Measurements from ENCODE around the gene MRPS10.
"Not testable (repeated sequence)": the region's sequence is repeated elsewhere in the genome, so short reads cannot be mapped to it uniquely, and the experiment has no call there.

Gene MRPS10

DNA sequence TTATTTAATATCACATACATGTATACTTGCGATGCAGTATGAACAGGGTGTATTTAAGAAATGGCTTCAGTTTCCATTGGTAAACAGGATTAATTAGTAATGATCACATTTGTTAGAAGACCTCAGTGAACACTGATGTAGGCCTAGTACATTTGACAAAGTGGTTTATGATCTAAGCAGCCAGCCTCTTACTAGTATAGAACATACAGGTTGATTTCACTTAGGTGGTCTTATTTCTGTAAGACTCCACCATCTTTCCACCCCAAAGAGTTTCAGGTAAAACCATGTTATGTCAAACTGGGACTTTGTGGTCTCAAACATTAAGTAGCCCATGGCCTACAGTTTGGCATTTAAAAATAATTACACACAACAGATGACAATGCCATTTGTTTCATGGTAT, 20.2 kb upstream of the MRPS10 start:
- no peak for DNase-seq (ENCODE audit: low read depth)

DNA sequence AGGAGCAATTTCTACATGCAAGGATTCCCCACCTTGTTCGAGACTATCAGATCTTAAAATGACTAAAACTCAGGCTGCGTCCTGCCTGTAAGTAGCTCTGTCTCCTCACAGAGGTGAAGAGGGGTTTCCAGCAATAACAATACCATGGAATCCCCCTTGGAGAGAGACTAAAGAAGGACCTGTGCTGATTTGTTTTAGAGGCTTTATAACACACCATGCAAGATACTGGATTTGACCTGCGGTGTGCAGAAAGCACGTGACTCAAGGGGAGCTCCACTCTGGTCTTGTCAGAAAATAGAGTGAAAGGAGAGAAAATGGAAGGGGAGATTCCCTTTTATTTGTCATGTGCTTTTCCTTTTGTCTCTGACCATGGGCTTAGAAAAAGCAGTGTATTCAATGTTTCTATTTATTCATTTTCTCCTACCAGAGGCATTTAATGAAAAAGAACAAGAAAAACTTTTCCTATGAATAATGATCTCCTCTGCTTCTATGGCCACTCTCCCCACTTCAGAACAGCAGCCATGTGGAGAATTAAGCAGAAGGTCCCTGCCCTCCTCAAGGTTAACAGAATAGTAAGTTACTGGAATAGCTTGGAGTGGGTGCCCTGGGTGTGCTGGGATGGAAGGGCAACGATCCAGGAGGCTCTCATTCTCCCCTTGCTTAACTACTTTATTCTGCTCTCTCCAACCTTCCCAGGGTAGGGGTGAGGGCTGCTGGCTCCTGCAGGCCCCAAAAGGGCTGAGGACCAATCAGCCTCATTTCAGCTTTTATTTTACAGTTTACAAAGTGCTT, 19.2 kb upstream of the MRPS10 start:
- no peak for DNase-seq (ENCODE audit: low read depth)

DNA sequence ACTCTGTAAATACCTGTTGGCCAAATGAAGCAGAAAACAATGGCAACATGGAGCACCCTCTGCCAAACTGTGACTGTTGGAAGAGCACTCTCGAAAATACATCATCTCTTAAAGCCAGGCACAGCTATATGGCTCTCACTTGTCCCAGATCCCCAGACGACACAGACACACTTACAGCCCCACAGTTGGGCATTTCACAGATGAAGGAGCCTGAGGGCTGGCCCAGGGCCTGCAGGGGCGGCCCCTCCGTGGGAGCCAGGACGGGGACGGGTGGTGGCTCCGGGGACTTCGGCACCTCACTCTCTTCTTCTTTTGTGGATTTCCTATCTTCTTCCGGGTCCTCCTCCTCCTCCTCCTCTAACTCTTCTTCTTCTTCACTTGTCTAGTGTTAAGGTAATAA, 18.4 kb upstream of the MRPS10 start:
- DNase-seq (ENCODE audit: low read depth): no peak

DNA sequence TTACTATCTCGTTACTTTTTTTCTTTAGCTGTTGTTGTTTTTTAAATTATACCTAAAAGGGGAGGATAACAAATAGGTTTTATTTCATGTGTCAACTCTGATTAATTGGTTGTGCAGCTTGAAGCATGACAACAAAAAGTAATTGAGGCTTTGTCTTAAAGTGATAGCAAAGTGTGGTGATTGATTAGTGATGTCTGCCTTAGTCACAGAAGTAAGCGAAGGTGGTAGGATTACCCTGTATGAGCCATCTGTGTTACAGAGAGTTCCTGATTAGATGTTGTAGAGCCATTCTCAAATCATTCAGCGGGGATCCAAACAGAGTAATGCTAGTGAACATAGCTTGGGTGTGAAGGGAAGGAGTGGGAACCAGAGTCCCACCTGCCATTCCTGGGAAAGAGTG, 14.4 kb upstream of the MRPS10 start:
- no peak for DNase-seq (ENCODE audit: low read depth)

DNA sequence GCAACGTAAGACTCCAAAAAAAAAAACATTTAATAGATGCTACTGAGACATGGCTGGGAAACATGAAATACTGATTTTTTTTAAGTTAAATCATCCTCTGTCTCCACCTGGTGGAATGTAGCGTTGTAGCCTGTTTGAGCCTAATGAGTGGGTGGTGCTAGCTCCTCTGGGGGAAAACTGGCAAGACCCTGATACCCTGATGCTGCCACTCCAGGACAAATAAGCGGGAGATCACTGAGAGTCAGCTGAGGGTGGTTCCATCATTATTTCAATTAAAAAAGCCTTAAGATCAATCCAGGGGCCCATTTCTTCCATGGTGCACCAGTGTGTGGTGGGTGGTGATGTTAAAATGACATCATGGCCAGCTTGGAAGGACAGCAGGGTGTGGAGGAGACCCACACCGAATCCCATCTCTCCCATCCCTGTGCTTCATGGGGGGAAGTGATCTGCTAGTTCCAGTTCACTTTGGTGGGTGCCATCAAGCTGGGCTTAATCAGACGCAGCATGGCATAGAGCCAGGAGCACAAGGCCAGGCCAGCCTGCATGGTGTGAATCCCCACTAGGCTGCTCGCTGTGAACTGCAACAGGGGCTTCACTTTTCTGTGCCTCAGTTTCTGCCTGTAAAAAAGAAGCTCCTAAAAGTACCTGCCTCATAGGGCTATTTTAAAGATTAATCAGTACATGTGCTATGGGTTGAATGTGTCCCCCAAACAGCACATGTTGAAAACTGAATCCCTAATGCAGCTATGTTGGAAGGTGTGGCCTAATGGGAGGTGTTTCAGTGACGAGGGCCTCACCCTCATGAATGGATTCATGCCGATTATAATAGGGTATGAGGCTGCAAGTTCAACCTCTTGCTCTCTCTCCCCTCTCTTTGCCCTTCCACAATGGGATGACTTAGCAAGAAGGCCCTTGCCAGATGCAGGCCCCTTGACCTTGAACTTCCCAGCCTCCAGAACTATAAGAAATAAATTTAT, 13.0 kb upstream of the MRPS10 start:
- no peak for DNase-seq (ENCODE audit: low read depth)

GRCh38 chr6:42229506-42230119, 12.0 kb upstream of the MRPS10 start:
- no peak for DNase-seq (ENCODE audit: low read depth)

GRCh38 chr6:42228305-42228704, 10.6 kb upstream of the MRPS10 start:
- no peak for DNase-seq (ENCODE audit: low read depth)

GRCh38 chr6:42227173-42227850, 9.7 kb upstream of the MRPS10 start:
- no peak for DNase-seq (ENCODE audit: low read depth)

DNA sequence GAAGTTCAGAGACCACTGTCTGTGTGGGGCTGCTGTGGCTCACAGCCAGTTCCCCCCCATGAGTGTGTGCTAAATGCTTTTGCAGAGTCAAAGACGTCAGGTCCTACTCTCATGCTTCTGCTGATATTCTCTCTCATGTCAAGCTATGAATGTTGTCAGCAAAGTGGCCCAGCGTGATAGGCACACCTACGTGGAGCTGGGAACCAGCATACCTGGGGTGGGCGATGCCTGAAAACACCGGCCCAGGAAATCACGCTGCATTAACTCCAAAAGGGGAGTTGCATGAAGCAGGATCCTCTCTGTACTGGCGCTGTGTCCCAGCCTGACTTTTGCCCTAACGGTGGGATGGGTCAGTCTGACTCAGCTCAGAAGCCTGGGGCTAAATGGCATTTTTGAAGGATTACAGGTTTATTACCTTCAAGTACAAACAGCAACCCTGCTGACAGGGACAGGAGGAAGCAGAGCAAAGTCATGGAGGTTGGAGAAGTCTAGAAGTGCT, 9.0 kb upstream of the MRPS10 start:
- no peak for DNase-seq (ENCODE audit: low read depth)

DNA sequence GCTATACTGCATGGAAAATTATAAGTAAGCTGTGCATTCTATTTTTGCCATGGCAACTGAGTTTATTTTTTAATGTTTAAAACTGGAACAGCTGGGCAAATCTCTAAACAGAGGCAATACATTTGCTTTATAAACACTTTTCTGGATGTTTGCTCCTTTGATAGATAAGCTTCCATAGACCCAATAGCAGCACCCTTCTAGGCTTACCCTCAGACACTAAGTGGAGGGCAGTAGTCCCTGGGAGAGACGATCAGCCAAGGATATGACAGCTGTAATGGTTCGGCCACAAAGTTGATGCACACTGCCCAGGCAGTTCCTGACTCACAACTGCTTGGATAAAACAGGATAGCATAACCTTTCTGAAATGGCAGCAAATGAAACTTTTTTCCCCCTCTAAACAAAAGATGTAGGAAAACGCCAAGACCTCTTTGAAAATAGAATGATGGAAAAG, 8.5 kb upstream of the MRPS10 start:
- DNase-seq (ENCODE audit: low read depth): no peak

DNA sequence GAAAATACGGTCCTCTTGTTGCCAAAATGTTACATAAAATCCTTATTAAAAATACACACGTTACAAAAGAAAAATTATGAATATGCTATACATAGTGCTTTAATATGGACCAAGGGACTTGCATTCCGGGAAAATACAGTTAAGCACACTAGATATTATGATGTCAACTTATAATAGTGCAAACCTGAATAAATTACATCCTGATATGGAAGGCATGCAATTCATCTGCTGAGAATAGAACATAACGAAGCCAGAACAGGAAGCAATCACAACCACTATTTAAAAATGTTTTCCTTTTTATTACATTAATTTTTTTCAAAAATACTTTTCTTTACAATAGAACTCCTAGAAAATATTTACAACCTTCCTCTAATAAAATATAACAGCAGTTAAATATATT, 7.8 kb upstream of the MRPS10 start:
- no peak for DNase-seq (ENCODE audit: low read depth)

DNA sequence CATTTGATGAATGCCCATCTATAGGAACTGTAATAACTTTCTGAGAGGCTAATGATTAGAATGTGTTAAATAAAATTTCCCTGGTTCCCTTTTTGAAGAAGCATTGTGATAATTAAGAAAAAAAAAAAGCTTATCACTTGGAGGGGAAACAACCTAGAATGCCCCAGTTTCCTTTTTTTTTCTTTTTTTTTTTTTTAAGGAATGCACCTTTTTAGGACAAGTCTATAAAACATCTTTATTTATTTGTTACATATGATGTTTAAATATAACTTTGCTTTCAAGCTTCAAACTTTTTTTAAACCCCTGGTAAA, 7.3 kb upstream of the MRPS10 start:
- no peak for DNase-seq (ENCODE audit: low read depth)

DNA sequence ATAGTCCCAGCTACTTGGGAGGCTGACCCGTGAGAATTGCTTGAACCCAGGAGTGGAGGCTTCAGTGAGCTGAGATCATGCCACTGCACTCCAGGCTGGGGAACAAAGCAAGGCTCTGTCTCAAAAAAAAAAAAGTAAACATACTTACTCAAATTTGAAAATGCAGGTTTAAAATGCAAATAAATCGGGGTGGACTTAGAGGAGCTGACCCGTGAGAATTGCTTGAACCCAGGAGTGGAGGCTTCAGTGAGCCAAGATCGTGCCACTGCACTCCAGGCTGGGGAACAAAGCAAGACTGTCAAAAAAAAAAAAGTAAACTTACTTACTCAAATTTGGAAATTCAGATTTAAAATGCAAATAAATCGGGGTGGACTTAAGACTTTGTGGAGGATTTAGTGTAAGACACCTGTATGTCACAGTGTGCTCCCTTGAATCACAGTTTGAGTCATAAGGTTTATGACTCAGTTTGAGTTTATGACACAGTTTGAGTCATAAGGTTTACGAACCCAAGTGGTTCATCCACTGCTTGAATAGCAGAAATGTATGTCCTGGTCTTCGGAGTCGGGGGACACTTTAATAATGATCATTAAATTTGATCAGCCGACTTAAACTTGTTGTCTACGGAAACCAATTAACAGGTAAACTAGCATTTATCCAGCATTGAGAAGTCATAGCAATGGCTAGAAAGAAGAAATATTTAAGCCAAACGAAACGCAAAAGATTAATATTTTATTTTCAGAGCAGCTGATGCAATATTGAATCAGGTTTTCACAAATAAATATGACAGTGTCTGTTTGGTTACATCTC, 6.8 kb upstream of the MRPS10 start:
- DNase-seq (ENCODE audit: low read depth): no peak

- no peak for DNase-seq (ENCODE audit: low read depth)
Measured at GRCh38 chr6:42222448-42222847, 4.8 kb upstream of the MRPS10 start.

DNA sequence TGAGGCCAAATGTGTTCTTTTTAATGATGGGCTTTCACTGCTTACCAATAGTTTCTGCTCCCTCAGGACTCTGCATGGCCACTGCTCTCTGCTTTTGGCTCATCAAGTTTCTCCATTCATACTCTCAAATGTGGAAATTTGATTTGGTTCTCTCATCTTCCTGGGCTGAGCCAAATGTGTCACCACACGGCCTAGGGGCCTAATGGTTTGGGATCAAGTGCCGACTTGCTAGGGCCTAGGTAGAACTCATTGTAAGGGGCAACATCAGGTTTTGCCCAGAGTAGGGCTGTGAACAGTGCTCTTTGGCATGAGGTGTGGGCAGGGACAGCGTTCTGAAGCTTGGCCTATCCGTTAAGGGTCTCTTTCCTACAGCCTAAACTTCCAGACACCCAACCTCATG, 3.9 kb upstream of the MRPS10 start:
- no peak for DNase-seq (ENCODE audit: low read depth)

DNA sequence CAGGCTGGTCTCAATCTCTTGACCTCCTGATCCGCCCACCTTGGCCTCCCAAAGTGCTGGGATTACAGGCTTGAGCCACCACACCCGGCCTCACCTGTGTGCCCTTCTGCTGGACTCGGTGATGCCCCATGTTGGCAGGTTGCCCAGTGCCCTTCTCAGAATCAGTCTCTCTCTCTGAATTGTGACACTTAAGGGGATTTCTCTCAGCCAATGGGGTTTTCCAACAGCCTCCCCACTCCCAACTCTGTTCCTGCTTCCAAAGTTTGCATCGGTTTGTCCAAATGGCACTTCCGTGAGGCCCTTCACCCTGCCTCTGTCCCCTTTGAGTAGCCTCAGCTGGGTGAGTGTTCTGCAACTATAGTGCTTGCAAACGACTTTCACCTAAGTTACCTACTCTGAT, 3.1 kb upstream of the MRPS10 start:
- no peak for DNase-seq (ENCODE audit: low read depth)

- DNase-seq (ENCODE audit: low read depth): no peak
Measured at GRCh38 chr6:42217157-42217518, 523 bp downstream of the MRPS10 start.

- not testable (repeated sequence) for DNase-seq (ENCODE audit: low read depth)
Measured at GRCh38 chr6:42216495-42216894, 1.2 kb downstream of the MRPS10 start.

- DNase-seq (ENCODE audit: low read depth): no peak
Measured at GRCh38 chr6:42212442-42212841, 5.2 kb downstream of the MRPS10 start.

- no peak for DNase-seq (ENCODE audit: low read depth)
Measured at GRCh38 chr6:42211726-42212125, 5.9 kb downstream of the MRPS10 start.

DNA sequence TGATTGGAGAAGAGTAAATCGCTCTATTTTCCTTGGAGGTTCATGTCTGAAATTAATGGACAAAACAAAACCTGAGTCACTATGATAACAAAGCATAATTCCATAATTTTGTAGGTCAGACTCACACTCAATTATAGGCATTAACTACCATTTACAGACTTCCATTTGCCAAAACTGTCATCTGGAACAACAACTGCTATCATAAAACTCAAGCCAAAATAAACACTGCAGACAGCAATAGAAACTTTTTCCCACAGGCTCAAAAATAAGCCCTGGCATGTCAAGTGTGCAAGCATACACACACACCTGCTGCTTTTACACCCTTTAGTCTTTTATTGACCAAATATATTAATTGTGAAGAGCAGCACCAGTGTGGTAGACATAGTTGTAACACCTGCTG, 7.1 kb downstream of the MRPS10 start:
- no peak for DNase-seq (ENCODE audit: low read depth)

Data from stimulated activated CD8-positive, alpha-beta memory T cell treated with anti-CD3 and anti-CD28 coated beads, Interleukin-7, amount 100 ng/mL, for 24 hours (primary cell).